ENCODE results near the gene KIRREL1. TPM values are rescaled to one million over a fixed set of nuclear protein-coding genes. Genes with fewer than 3 reads are reported as not detected.

KIRREL1 gene
- total and polyA plus RNA-seq, 7 donors = 0.92 to 57.0 (median 29.0) TPM

DNA sequence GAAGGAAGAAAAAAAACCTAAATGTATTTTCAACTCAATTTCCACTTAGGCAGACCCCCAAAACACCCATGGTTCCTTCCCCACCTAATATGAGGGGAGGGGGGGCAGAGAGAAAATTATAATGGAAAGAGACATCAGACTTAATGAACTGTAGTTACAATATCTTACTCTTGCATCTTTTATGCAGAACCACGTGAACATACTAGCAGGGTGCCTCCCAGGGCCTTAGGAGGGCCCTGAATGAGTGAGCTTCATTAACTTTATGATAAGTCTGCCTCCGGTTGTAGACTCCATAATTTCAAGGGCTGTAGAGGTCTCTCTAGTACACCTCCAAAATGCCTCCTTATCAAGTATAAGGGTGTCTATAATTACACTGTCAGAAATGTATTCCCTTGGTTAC is 11.3 kb upstream of the KIRREL1 start:
- H3K27me3 ChIP-seq = peaks cover 0 to 8% (median 0%) of the 10 kb centered on the region in 3 donors
- intact Hi-C loops (cut with DNase I) = no loop called here
- DNase-seq = no peak
- peaks cover 0 to 10% (median 4%) of the 10 kb centered on the region in 4 donors for H3K4me1 ChIP-seq
- H3K27ac ChIP-seq = no peak overlapping the region
- 79 to 89% methylated on average over 2 of the region's 2 CpGs for WGBS, 2 donors
- no peaks in the 10 kb centered on the region for H3K36me3 ChIP-seq
- TF ChIP-seq POLR2A (IDR thresholded peaks at IDR 0.05) = no peak
- TF ChIP-seq, protein P1, sequence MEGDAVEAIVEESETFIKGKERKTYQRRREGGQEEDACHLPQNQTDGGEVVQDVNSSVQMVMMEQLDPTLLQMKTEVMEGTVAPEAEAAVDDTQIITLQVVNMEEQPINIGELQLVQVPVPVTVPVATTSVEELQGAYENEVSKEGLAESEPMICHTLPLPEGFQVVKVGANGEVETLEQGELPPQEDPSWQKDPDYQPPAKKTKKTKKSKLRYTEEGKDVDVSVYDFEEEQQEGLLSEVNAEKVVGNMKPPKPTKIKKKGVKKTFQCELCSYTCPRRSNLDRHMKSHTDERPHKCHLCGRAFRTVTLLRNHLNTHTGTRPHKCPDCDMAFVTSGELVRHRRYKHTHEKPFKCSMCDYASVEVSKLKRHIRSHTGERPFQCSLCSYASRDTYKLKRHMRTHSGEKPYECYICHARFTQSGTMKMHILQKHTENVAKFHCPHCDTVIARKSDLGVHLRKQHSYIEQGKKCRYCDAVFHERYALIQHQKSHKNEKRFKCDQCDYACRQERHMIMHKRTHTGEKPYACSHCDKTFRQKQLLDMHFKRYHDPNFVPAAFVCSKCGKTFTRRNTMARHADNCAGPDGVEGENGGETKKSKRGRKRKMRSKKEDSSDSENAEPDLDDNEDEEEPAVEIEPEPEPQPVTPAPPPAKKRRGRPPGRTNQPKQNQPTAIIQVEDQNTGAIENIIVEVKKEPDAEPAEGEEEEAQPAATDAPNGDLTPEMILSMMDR (IDR thresholded peaks at IDR 0.05) = no peak
- TF ChIP-seq EP300 (IDR thresholded peaks at IDR 0.05) = no peak
- no peak for TF ChIP-seq POLR2AphosphoS5 (IDR thresholded peaks at IDR 0.05)
- H3K4me3 ChIP-seq = no peak overlapping the region
- no peaks in the 10 kb centered on the region for H3K9me3 ChIP-seq

DNA sequence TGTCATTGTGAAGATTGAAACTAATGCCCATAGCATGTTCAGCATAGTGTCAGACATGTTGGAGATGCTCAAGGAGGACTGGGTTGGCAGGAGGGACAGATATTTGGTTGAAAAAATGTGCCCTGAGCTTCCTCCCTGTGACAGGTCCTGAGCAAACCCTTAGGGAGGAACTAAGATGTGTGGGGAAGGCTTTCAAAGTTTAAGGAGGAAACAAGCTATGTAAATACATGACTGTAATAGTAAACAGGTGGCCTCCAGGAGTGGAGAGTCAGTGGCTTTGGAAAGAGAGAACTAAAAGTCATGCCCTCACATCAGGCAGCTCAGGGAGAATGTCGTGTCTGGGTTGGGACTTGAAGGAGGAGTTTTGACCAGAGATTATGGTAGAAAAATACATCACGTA is 9.7 kb upstream of the KIRREL1 start:
- 43 to 69% methylated on average over 2 of the region's 2 CpGs for WGBS, 2 donors
- H3K27me3 ChIP-seq = no peaks in the 10 kb centered on the region
- no peak overlapping the region for H3K4me3 ChIP-seq
- intact Hi-C loops (cut with DNase I) = no loop called here
- TF ChIP-seq EP300 (IDR thresholded peaks at IDR 0.05) (no peak), POLR2AphosphoS5 (IDR thresholded peaks at IDR 0.05) (no peak), POLR2A (IDR thresholded peaks at IDR 0.05) (no peak)
- TF ChIP-seq, protein P1 (IDR thresholded peaks at IDR 0.05) = no peak
- H3K9me3 ChIP-seq = no peaks in the 10 kb centered on the region
- no peaks in the 10 kb centered on the region for H3K36me3 ChIP-seq
- peaks cover 0 to 10% (median 4%) of the 10 kb centered on the region in 4 donors for H3K4me1 ChIP-seq
- no peak for DNase-seq
- H3K27ac ChIP-seq = no peak overlapping the region

- H3K4me1 ChIP-seq = peaks cover 0 to 10% (median 4%) of the 10 kb centered on the region in 4 donors
- H3K27ac ChIP-seq = no peak overlapping the region
- no peaks in the 10 kb centered on the region for H3K9me3 ChIP-seq
- DNase-seq = no peak
- no peaks in the 10 kb centered on the region for H3K27me3 ChIP-seq
- H3K36me3 ChIP-seq = no peaks in the 10 kb centered on the region
- intact Hi-C loops (cut with DNase I) = no loop called here
- WGBS, 2 donors = 14 to 46% methylated on average over 7 of the region's 7 CpGs
- no peak overlapping the region for H3K4me3 ChIP-seq
- TF ChIP-seq POLR2AphosphoS5 (IDR thresholded peaks at IDR 0.05) = no peak
- TF ChIP-seq, protein P1 (IDR thresholded peaks at IDR 0.05) = no peak
- TF ChIP-seq POLR2A (IDR thresholded peaks at IDR 0.05) = no peak
- TF ChIP-seq EP300 (IDR thresholded peaks at IDR 0.05) = no peak
Observed at GRCh38 chr1:157984469-157984868, 9.0 kb upstream of the KIRREL1 start.

DNA sequence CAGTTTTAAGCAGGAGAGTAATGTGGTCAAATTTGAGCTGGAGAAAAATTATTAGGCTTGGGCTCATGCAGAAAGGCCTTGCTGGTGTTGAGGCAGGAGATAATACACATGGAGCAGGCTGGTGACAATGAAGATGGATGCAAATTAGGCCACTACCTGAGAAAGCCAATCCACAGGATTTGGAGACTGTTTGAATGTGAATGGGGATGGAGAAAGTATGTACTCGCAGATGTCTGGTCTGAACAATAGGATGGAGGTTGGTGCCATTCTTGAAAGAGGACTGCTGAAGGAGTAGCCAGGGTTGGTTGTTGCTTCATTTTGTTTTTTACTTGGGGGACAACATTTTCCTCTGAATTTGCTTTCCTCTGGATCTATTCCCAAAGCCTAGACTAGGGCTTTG is 8.0 kb upstream of the KIRREL1 start:
- no peak for DNase-seq
- no peak overlapping the region for H3K4me3 ChIP-seq
- H3K27me3 ChIP-seq = no peaks in the 10 kb centered on the region
- H3K36me3 ChIP-seq = no peaks in the 10 kb centered on the region
- intact Hi-C loops (cut with DNase I) = no loop called here
- H3K27ac ChIP-seq = no peak overlapping the region
- 94 to 97% methylated on average over 1 of the region's 1 CpG for WGBS, 2 donors
- peaks cover 0 to 10% (median 4%) of the 10 kb centered on the region in 4 donors for H3K4me1 ChIP-seq
- TF ChIP-seq EP300 (IDR thresholded peaks at IDR 0.05) = no peak
- no peak for TF ChIP-seq POLR2A (IDR thresholded peaks at IDR 0.05)
- no peak for TF ChIP-seq POLR2AphosphoS5 (IDR thresholded peaks at IDR 0.05)
- TF ChIP-seq, protein P1 (IDR thresholded peaks at IDR 0.05) = no peak
- no peaks in the 10 kb centered on the region for H3K9me3 ChIP-seq

DNA sequence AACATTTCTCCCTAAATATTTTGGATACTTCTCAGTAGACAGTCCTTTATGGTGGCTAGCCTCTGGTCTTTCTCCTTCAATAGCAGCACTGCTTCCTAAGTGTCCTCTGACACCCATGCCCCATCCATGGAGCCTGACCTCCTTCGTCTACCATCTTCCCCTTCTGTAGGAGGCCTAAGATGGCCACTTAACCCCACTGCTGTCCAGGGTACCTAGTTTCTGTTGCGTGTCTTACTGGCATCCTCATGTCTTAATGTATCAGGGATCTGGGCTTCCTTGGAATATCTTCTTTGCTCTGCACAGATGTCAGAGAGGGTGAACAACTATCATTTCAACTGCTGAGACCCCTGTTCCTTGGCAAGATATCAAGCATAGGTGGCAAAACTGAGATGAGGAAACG is 5.4 kb upstream of the KIRREL1 start:
- TF ChIP-seq POLR2A (IDR thresholded peaks at IDR 0.05) (no peak), POLR2AphosphoS5 (IDR thresholded peaks at IDR 0.05) (no peak), EP300 (IDR thresholded peaks at IDR 0.05) (no peak)
- TF ChIP-seq, protein P1 (IDR thresholded peaks at IDR 0.05) = no peak

More for the DNA sequence above, 5.4 kb upstream of the KIRREL1 start:
- DNase-seq = no peak
- Histone ChIP-seq H3K27ac (no peak overlapping the region), H3K9me3 (no peaks in the 10 kb centered on the region), H3K27me3 (no peaks in the 10 kb centered on the region), H3K4me1 (peaks cover 0 to 21% (median 15%) of the 10 kb centered on the region in 4 donors), H3K36me3 (no peaks in the 10 kb centered on the region), H3K4me3 (no peak overlapping the region)
- 82 to 88% methylated on average over 3 of the region's 3 CpGs for WGBS, 2 donors
- intact Hi-C loops (cut with DNase I) = no loop called here
